HCT116 (cell line): Measurements from ENCODE around the gene TNIK. TPM values are rescaled to one million over a fixed set of nuclear protein-coding genes. Genes with fewer than 3 reads are reported as not detected.

Source experiments
- ATAC-seq: fragments of 200-7000 bp; cut with Tn5 transposase; 2 replicates; pipeline ENCODE4 v1.9.1; 2020; ENCODE audit warnings: mild to moderate bottlenecking, moderate library complexity
- BruUV-seq: library from RNA; stranded (reverse); fragments of 400-500 nt; replicated peaks from 2 replicates; lab custom pipeline; 2021; lab: Mats Ljungman, UMichigan
- CTCF ChIA-PET: fragments of 300-600 bp; sonication (Branson Sonifier 250); formaldehyde crosslinking; loops from one replicate; lab custom pipeline; 2021; ENCODE audit warnings: antibody characterized with exemption; lab: Charles Lee
- POLR2A ChIA-PET: fragments of 300-600, 350-600 bp; sonication (Branson Sonifier 250); formaldehyde crosslinking; loops from one replicate; lab custom pipeline; 2021; ENCODE audit warnings: antibody characterized with exemption; lab: Charles Lee
- RAD21 ChIA-PET, 2 experiments: fragments of 300-600 bp; sonication (Branson Sonifier 250); formaldehyde crosslinking; loops; one replicate each; lab custom pipeline; 2023; ENCODE audit warnings: low total read pairs in 2 of 2; ENCODE audit not compliant: uncharacterized antibody in 2 of 2, unreplicated experiment in 2 of 2, low non-redundant PET in 1 of 2; lab: Charles Lee
- DNase-seq: peaks from one replicate; pipeline ENCODE4 v3.0.0-alpha.2; 2010; ENCODE audit warnings: low read depth, low spot score
- H2AFZ ChIP-seq: fragments of 200-600 bp; shearing (Covaris generic), sonication (generic); 2 replicates; pipeline ENCODE4 v1.6.1; 2017; ENCODE audit warnings: low read depth, mixed run types, mixed read lengths, antibody characterized with exemption, low read length; ENCODE audit not compliant: poor library complexity, severe bottlenecking
- H3K27ac ChIP-seq: 2 replicates; pipeline ENCODE4 v1.5.1; 2012; ENCODE audit warnings: low read depth, low read length
- H3K27me3 ChIP-seq: fragments of 200-600 bp; sonication (generic); 2 replicates; pipeline ENCODE4 v1.6.1; 2016; ENCODE audit warnings: mixed run types, low read length, mixed read lengths; ENCODE audit not compliant: insufficient read depth
- H3K36me3 ChIP-seq, 2 experiments: fragments of 200-500 bp in 1 of 2; fragments of 200-600 bp in 1 of 2; sonication (Bioruptor generic) in 1 of 2; sonication (generic) in 1 of 2; 2 replicates each; pipeline versions ENCODE4 v1.5.1 to v1.6.1; 2014 to 2016; ENCODE audit warnings: low read length in 2 of 2, inconsistent platforms in 1 of 2, mixed read lengths in 1 of 2, mixed run types in 1 of 2; ENCODE audit not compliant: insufficient read depth in 2 of 2, control insufficient read depth in 1 of 2
- H3K4me1 ChIP-seq, 2 experiments: fragments of 200-600 bp in 1 of 2; sonication (generic) in 1 of 2; 2 replicates each; pipeline versions ENCODE4 v1.5.1 to v1.6.1; 2012 to 2017; ENCODE audit warnings: low read length in 2 of 2, inconsistent platforms in 1 of 2, mild to moderate bottlenecking in 1 of 2, mixed read lengths in 1 of 2, mixed run types in 1 of 2, moderate library complexity in 1 of 2; ENCODE audit not compliant: insufficient read depth in 2 of 2, control insufficient read depth in 1 of 2
- H3K4me2 ChIP-seq: fragments of 200-600 bp; sonication (generic); 2 replicates; pipeline ENCODE4 v1.6.1; 2017; ENCODE audit warnings: mixed run types, low read length, mixed read lengths
- H3K4me3 ChIP-seq, 2 experiments: fragments of 200-600 bp in 1 of 2; sonication (generic) in 1 of 2; replicated peaks in 1 of 2; 2 replicates each; pipeline ENCODE4 v1.5.1; 2011 to 2016; ENCODE audit warnings: low read length in 2 of 2, control low read depth in 1 of 2, low read depth in 1 of 2, mild to moderate bottlenecking in 1 of 2, mixed read lengths in 1 of 2, mixed run types in 1 of 2
- H3K79me2 ChIP-seq: fragments of 200-600 bp; sonication (generic); 2 replicates; pipeline ENCODE4 v1.6.1; 2017; ENCODE audit warnings: mild to moderate bottlenecking, mixed run types, low read length, moderate library complexity, mixed read lengths; ENCODE audit not compliant: insufficient read depth
- H3K9ac ChIP-seq: fragments of 200-600 bp; sonication (generic); 2 replicates; pipeline ENCODE4 v1.6.1; 2016; ENCODE audit warnings: low read length, mixed read lengths
- H3K9me2 ChIP-seq: fragments of 200-600 bp; sonication (generic), shearing (Covaris generic); 2 replicates; pipeline ENCODE4 v1.6.1; 2017; ENCODE audit warnings: mixed run types, mild to moderate bottlenecking, moderate library complexity; ENCODE audit not compliant: insufficient read depth
- H3K9me3 ChIP-seq, 2 experiments: fragments of 200-500 bp in 1 of 2; fragments of 200-600 bp in 1 of 2; sonication (Bioruptor generic) in 1 of 2; sonication (generic) in 1 of 2; 2 replicates each; pipeline ENCODE4 v1.6.1; 2014 to 2017; ENCODE audit warnings: low read length in 2 of 2, mixed read lengths in 2 of 2, inconsistent platforms in 1 of 2, low read depth in 1 of 2, mild to moderate bottlenecking in 1 of 2, mixed run types in 1 of 2, moderate library complexity in 1 of 2; ENCODE audit not compliant: control insufficient read depth in 1 of 2, insufficient read depth in 1 of 2
- H4K20me1 ChIP-seq: fragments of 200-600 bp; sonication (generic), shearing (Covaris generic); 2 replicates; pipeline ENCODE4 v1.6.1; 2017; ENCODE audit warnings: mixed run types, mild to moderate bottlenecking, moderate library complexity; ENCODE audit not compliant: insufficient read depth
- CBX3 ChIP-seq: IDR thresholded peaks from 2 replicates; pipeline ENCODE4 v1.6.1; 2012; ENCODE audit warnings: low read depth
- CEBPB ChIP-seq: IDR thresholded peaks from 2 replicates; pipeline ENCODE4 v1.6.1; 2012; ENCODE audit warnings: low read depth
- EGR1 ChIP-seq: IDR thresholded peaks from 2 replicates; pipeline ENCODE4 v1.6.1; 2012; ENCODE audit warnings: low read depth
- ELF1 ChIP-seq: IDR thresholded peaks from 2 replicates; pipeline ENCODE4 v1.6.1; 2012; ENCODE audit warnings: low read depth, borderline replicate concordance
- FOSL1 ChIP-seq: IDR thresholded peaks from 2 replicates; pipeline ENCODE4 v1.6.1; 2012; ENCODE audit warnings: low read depth
- JUND ChIP-seq: IDR thresholded peaks from 2 replicates; pipeline ENCODE4 v1.6.1; 2012
- POLR2A ChIP-seq: IDR thresholded peaks from 2 replicates; pipeline ENCODE4 v1.7.0; 2011; ENCODE audit warnings: borderline replicate concordance; ENCODE audit not compliant: insufficient read depth, insufficient read length; ENCODE audit errors: extremely low read depth
- POLR2AphosphoS5 ChIP-seq: IDR thresholded peaks from 2 replicates; pipeline ENCODE4 v1.6.1; 2011; ENCODE audit warnings: mild to moderate bottlenecking, low read depth, low read length, moderate library complexity
- RAD21 ChIP-seq: IDR thresholded peaks from 2 replicates; pipeline ENCODE4 v1.6.1; 2012; ENCODE audit warnings: low read depth, mild to moderate bottlenecking
- SIN3A ChIP-seq: IDR thresholded peaks from 2 replicates; pipeline ENCODE4 v1.6.1; 2012; ENCODE audit warnings: low read depth
- SP1 ChIP-seq: IDR thresholded peaks from 2 replicates; pipeline ENCODE4 v1.6.1; 2012; ENCODE audit warnings: low read depth
- SRF ChIP-seq: IDR thresholded peaks from 2 replicates; pipeline ENCODE4 v1.6.1; 2012; ENCODE audit warnings: low read depth
- TCF7L2 ChIP-seq: IDR thresholded peaks from 2 replicates; pipeline ENCODE4 v1.7.0; 2011; ENCODE audit warnings: borderline replicate concordance, inconsistent platforms; ENCODE audit not compliant: insufficient read depth, insufficient read length; ENCODE audit errors: extremely low read depth
- YY1 ChIP-seq: IDR thresholded peaks from 2 replicates; pipeline ENCODE4 v1.6.1; 2011; ENCODE audit warnings: low read length, low read depth, moderate library complexity, mild to moderate bottlenecking; ENCODE audit not compliant: insufficient replicate concordance; ENCODE audit errors: extremely low read depth
- ZFX ChIP-seq: fragments of 450-650 bp; IDR thresholded peaks from 2 replicates; pipeline ENCODE4 v1.6.1; 2017
- intact Hi-C: fragments of 100-400 bp; cut with micrococcal nuclease; formaldehyde crosslinking; loops from 2 replicates; pipeline ENCODE4 v1.10.0; 2022
- total RNA-seq: library from RNA; stranded (reverse); gene quantifications from one replicate; pipeline ENCODE4 v1.2.1, GENCODE V29; 2021; ENCODE audit not compliant: unreplicated experiment
- TF ChIP-seq, protein P1 (sequence below): IDR thresholded peaks from 2 replicates; pipeline ENCODE4 v1.6.1; 2011; ENCODE audit warnings: mild to moderate bottlenecking, low read length, moderate library complexity; ENCODE audit not compliant: insufficient replicate concordance; ENCODE audit errors: extremely low read depth
- TF ChIP-seq, protein P2 (sequence below): IDR thresholded peaks from 2 replicates; pipeline ENCODE4 v1.6.1; 2012; ENCODE audit warnings: low read depth
- TF ChIP-seq, protein P3 (sequence below): IDR thresholded peaks from 2 replicates; pipeline ENCODE4 v1.6.1; 2012

The TNIK gene
- total RNA-seq, 1 experiment from 2014 or later: 24.1 TPM

DNA sequence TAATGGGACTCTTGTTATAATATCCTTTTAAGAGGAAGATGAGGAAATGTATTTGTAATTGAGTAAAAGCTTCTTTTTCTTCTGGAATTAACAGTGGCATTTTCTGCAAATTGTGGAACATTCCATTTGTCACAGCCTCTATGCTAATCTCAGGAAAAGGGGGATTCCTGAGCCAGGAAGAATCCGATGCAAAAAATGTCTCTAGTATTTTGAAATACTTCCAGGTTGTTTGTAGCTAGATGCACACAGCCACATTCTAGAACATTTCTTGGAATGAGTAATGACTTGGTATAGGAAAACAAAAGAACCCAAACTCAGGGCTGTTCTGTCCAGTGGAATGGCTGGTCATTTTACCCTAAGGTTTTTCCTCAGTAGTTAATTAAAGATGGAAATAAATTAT lies 335.2 kb downstream of the TNIK start:
- intact Hi-C loops: no loop called here
- CTCF ChIA-PET: no interaction called here

DNA sequence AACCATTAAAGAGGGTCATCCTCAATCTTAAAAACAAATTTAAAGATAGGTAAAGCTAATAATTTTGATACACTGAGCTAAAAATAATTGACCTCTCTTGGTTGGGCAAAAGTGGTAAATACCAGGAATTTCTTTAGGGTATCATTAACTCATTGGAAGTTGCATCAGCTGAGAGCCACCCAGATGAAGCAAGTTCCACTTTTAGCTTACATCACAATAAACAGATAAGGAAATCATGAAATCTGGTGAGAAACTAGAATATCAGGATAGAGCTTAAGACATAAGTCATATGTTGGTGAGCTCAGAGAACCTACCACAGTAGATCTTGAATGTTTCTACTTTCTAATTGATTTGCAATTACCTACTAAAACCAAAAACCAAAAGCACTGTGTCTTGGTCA lies 336.3 kb downstream of the TNIK start:
- no peak overlapping the region for H3K4me2 ChIP-seq
- H3K4me1 ChIP-seq: no peaks in the 10 kb centered on the region
- ChIA-PET RAD21 (no interaction called here), CTCF (no interaction called here), POLR2A (no interaction called here)
- peaks cover 0 to 4% of the 10 kb centered on the region in 2 experiments; a peak in 1 of 4 replicates for H3K36me3 ChIP-seq
- TF ChIP-seq EGR1: no peak
- TF ChIP-seq, protein P1, sequence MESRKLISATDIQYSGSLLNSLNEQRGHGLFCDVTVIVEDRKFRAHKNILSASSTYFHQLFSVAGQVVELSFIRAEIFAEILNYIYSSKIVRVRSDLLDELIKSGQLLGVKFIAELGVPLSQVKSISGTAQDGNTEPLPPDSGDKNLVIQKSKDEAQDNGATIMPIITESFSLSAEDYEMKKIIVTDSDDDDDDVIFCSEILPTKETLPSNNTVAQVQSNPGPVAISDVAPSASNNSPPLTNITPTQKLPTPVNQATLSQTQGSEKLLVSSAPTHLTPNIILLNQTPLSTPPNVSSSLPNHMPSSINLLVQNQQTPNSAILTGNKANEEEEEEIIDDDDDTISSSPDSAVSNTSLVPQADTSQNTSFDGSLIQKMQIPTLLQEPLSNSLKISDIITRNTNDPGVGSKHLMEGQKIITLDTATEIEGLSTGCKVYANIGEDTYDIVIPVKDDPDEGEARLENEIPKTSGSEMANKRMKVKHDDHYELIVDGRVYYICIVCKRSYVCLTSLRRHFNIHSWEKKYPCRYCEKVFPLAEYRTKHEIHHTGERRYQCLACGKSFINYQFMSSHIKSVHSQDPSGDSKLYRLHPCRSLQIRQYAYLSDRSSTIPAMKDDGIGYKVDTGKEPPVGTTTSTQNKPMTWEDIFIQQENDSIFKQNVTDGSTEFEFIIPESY: no peak
- no peak for TF ChIP-seq CEBPB
- TF ChIP-seq, protein P2, sequence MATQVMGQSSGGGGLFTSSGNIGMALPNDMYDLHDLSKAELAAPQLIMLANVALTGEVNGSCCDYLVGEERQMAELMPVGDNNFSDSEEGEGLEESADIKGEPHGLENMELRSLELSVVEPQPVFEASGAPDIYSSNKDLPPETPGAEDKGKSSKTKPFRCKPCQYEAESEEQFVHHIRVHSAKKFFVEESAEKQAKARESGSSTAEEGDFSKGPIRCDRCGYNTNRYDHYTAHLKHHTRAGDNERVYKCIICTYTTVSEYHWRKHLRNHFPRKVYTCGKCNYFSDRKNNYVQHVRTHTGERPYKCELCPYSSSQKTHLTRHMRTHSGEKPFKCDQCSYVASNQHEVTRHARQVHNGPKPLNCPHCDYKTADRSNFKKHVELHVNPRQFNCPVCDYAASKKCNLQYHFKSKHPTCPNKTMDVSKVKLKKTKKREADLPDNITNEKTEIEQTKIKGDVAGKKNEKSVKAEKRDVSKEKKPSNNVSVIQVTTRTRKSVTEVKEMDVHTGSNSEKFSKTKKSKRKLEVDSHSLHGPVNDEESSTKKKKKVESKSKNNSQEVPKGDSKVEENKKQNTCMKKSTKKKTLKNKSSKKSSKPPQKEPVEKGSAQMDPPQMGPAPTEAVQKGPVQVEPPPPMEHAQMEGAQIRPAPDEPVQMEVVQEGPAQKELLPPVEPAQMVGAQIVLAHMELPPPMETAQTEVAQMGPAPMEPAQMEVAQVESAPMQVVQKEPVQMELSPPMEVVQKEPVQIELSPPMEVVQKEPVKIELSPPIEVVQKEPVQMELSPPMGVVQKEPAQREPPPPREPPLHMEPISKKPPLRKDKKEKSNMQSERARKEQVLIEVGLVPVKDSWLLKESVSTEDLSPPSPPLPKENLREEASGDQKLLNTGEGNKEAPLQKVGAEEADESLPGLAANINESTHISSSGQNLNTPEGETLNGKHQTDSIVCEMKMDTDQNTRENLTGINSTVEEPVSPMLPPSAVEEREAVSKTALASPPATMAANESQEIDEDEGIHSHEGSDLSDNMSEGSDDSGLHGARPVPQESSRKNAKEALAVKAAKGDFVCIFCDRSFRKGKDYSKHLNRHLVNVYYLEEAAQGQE: no peak
- TF ChIP-seq POLR2AphosphoS5: no peak
- no peak for TF ChIP-seq POLR2A
- no peak for TF ChIP-seq ELF1
- no peak for TF ChIP-seq ZFX
- no peak for TF ChIP-seq YY1
- TF ChIP-seq JUND: no peak
- no peak for TF ChIP-seq SP1
- no peak for TF ChIP-seq FOSL1
- TF ChIP-seq CBX3: no peak
- TF ChIP-seq RAD21: no peak
- TF ChIP-seq TCF7L2: no peak
- no peak for TF ChIP-seq SRF
- TF ChIP-seq, protein P3, sequence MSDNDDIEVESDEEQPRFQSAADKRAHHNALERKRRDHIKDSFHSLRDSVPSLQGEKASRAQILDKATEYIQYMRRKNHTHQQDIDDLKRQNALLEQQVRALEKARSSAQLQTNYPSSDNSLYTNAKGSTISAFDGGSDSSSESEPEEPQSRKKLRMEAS: no peak
- no peaks in the 10 kb centered on the region for H4K20me1 ChIP-seq
- no TSS peak for BruUV-seq
- H3K79me2 ChIP-seq: no peaks in the 10 kb centered on the region
- DNase-seq (no peak), ATAC-seq (no peak)
- intact Hi-C loops: no loop called here
- H3K9ac ChIP-seq: no peak overlapping the region
- no peak overlapping the region for H3K27ac ChIP-seq
- no peaks in the 10 kb centered on the region for H3K27me3 ChIP-seq
- H3K9me3 ChIP-seq: no peaks in the 10 kb centered on the region
- no peaks in the 10 kb centered on the region for H3K9me2 ChIP-seq
- no peak overlapping the region for H2AFZ ChIP-seq
- H3K4me3 ChIP-seq: no peak overlapping the region

More for the DNA sequence above, 335.2 kb downstream of the TNIK start:
- no peak overlapping the region for H3K27ac ChIP-seq
- no peak for TF ChIP-seq EGR1
- no peak for TF ChIP-seq SIN3A
- H3K9me2 ChIP-seq: no peaks in the 10 kb centered on the region
- ChIA-PET POLR2A (no interaction called here), RAD21 (no interaction called here)
- H3K27me3 ChIP-seq: no peaks in the 10 kb centered on the region
- H4K20me1 ChIP-seq: no peaks in the 10 kb centered on the region
- no peak for DNase-seq
- no peak overlapping the region for H3K9ac ChIP-seq
- peaks cover 0 to 10% of the 10 kb centered on the region in 2 experiments; a peak in 1 of 4 replicates for H3K4me1 ChIP-seq
- no peaks in the 10 kb centered on the region for H3K9me3 ChIP-seq
- no peak overlapping the region for H3K4me3 ChIP-seq
- H3K79me2 ChIP-seq: no peaks in the 10 kb centered on the region
- ATAC-seq: no peak
- no peak overlapping the region for H2AFZ ChIP-seq
- no TSS peak for BruUV-seq
- no peak overlapping the region for H3K4me2 ChIP-seq
- H3K36me3 ChIP-seq: peaks cover 0 to 4% of the 10 kb centered on the region in 2 experiments; a peak in 1 of 4 replicates
